GM12878 (cell line): Measurements from ENCODE around the gene PLCXD1. TPM values are rescaled to one million over a fixed set of nuclear protein-coding genes. Genes with fewer than 3 reads are reported as not detected.
A peak's percentile ranks its signal among the peaks of the same experiment; 100 is the strongest.

Experiments
- ATF7 ChIP-seq: fragments of 450-650 bp; IDR thresholded peaks from 2 replicates; pipeline ENCODE4 v1.6.1; 2016; ENCODE audit warnings: low read depth, mild to moderate bottlenecking
- BCLAF1 ChIP-seq: fragments of 450-650 bp; IDR thresholded peaks from 2 replicates; pipeline ENCODE4 v1.6.1; 2017; ENCODE audit warnings: antibody characterized with exemption, mild to moderate bottlenecking, moderate library complexity
- CREM ChIP-seq: IDR thresholded peaks from 2 replicates; pipeline ENCODE4 v1.6.1; 2014; ENCODE audit warnings: antibody characterized with exemption, low read depth
- HDGF ChIP-seq: fragments of 450-650 bp; IDR thresholded peaks from 2 replicates; pipeline ENCODE4 v1.6.1; 2016; ENCODE audit warnings: antibody characterized with exemption
- MYC ChIP-seq: IDR thresholded peaks from 2 replicates; pipeline ENCODE4 v1.6.1; 2011; ENCODE audit warnings: mild to moderate bottlenecking, low read length, moderate library complexity, inconsistent platforms; ENCODE audit not compliant: insufficient read depth, insufficient replicate concordance, insufficient read length, severe bottlenecking
- PBX3 ChIP-seq: IDR thresholded peaks from 2 replicates; pipeline ENCODE4 v1.6.1; 2011; ENCODE audit warnings: mild to moderate bottlenecking, low read depth, low read length, moderate library complexity; ENCODE audit not compliant: insufficient replicate concordance
- PKNOX1 ChIP-seq: fragments of 450-650 bp; IDR thresholded peaks from 2 replicates; pipeline ENCODE4 v1.6.1; 2016; ENCODE audit warnings: mild to moderate bottlenecking
- PML ChIP-seq: IDR thresholded peaks from 2 replicates; pipeline ENCODE4 v1.6.1; 2012; ENCODE audit warnings: low read length, inconsistent platforms
- POLR2AphosphoS5 ChIP-seq: IDR thresholded peaks from 2 replicates; pipeline ENCODE4 v1.6.1; 2011; ENCODE audit warnings: mild to moderate bottlenecking, low read length, inconsistent platforms
- RBBP5 ChIP-seq: fragments of 200-600 bp; sonication (generic); conservative IDR thresholded peaks from 2 replicates; pipeline ENCODE4 v1.6.1; 2016
- SUZ12 ChIP-seq: fragments of 200-600 bp; sonication (generic); IDR thresholded peaks from one replicate; pipeline ENCODE4 v1.6.1; 2018; ENCODE audit warnings: antibody characterized with exemption, mild to moderate bottlenecking; ENCODE audit not compliant: unreplicated experiment
- TCF3 ChIP-seq: IDR thresholded peaks from 2 replicates; pipeline ENCODE4 v1.6.1; 2012; ENCODE audit warnings: low read depth, mild to moderate bottlenecking, low read length, borderline replicate concordance; ENCODE audit not compliant: insufficient read depth
- TCF7 ChIP-seq: IDR thresholded peaks from 2 replicates; pipeline ENCODE4 v1.6.1; 2014; ENCODE audit warnings: antibody characterized with exemption, borderline replicate concordance
- ZNF207 ChIP-seq: fragments of 450-650 bp; IDR thresholded peaks from 2 replicates; pipeline ENCODE4 v1.6.1; 2014; ENCODE audit warnings: antibody characterized with exemption, mild to moderate bottlenecking, borderline replicate concordance
- ZNF24 ChIP-seq: fragments of 450-650 bp; IDR thresholded peaks from 2 replicates; pipeline ENCODE4 v1.6.1; 2017; ENCODE audit warnings: antibody characterized with exemption, mild to moderate bottlenecking
- ZSCAN29 ChIP-seq: fragments of 450-650 bp; IDR thresholded peaks from 2 replicates; pipeline ENCODE4 v1.6.1; 2017; ENCODE audit warnings: mild to moderate bottlenecking, moderate library complexity
- polyA plus RNA-seq, 11 experiments: library from polyadenylated mRNA; depleted of rRNA in 4 of 11; unstranded in 6 of 11; stranded (reverse) in 5 of 11; fragments of >200 nt; fragmentation: Nextera tagmentation in 4 of 11; fragmentation: Illumina TruSeq in 1 of 11; extraction: Ambion mirVana in 4 of 11; extraction: Trizol in 1 of 11; gene quantifications; 1 replicate in 1 of 11; 2 replicates in 10 of 11; pipeline versions ENCODE4 v1.2.1 to v1.2.3, GENCODE V29; 2011 to 2016; ENCODE audit warnings: inconsistent platforms in 2 of 11, missing spikeins in 2 of 11, low read depth in 1 of 11
- total RNA-seq, 4 experiments: library from RNA; depleted of rRNA in 3 of 4; stranded (reverse); fragments of >200 nt in 3 of 4; fragmentation: Illumina TruSeq in 1 of 4; extraction: Trizol in 1 of 4; gene quantifications; 2 replicates each; pipeline versions ENCODE4 v1.2.1 to v1.2.3, GENCODE V29; 2013 to 2021

PLCXD1 gene
- total and polyA plus RNA-seq, 10 of the 15 experiments (the other 5 are each of a cell fraction or from before 2014, with no cell fraction given): 2.4 to 49.7 (median 18.0) TPM

GRCh38 chrX:318068-318738, 37.0 kb downstream of the PLCXD1 start (continued):
- 0 out of 2 replicates have a peak, but pooled peaks have one; percentile 19 for TF ChIP-seq PKNOX1
- no peak for TF ChIP-seq TCF3
- no peak for TF ChIP-seq RBBP5
- TF ChIP-seq CREM: peak; percentile 82
- TF ChIP-seq ZNF24: peak; percentile 25; the same call in 1 of the 2 replicates
- 0 out of 2 replicates have a peak, but pooled peaks have one; percentile 22 for TF ChIP-seq ATF7
- TF ChIP-seq MYC: no peak
- TF ChIP-seq POLR2AphosphoS5: peak; percentile 90
- no peak for TF ChIP-seq SUZ12
- peak; percentile 74; the same call in 1 of the 2 replicates for TF ChIP-seq HDGF
- peak; percentile 64; the same call in 1 of the 2 replicates for TF ChIP-seq BCLAF1
- peak; percentile 70; the same call in 1 of the 2 replicates for TF ChIP-seq ZSCAN29
- 0 out of 2 replicates have a peak, but pooled peaks have one; percentile 57 for TF ChIP-seq PML
- TF ChIP-seq ZNF207: no peak
- TF ChIP-seq TCF7: no peak
- peak; percentile 38 for TF ChIP-seq PBX3
- TF ChIP-seq, all 136 proteins: peak for 38
